Neutrophil (primary cell): ENCODE results near the gene HRH1.
"Not testable (repeated sequence)": the region's sequence is repeated elsewhere in the genome, so short reads cannot be mapped to it uniquely, and the experiment has no call there.

Experiments used
- H3K27ac ChIP-seq: fragments of 200-600 bp; sonication (generic); 2 replicates; pipeline ENCODE4 v1.5.1; 2016; ENCODE audit warnings: mild to moderate bottlenecking, moderate library complexity
- H3K27me3 ChIP-seq: fragments of 200-600 bp; sonication (generic); 2 replicates; pipeline ENCODE4 v1.6.0; 2016; ENCODE audit warnings: mild to moderate bottlenecking
- H3K36me3 ChIP-seq: fragments of 200-600 bp; sonication (generic); 2 replicates; pipeline ENCODE4 v1.5.1; 2017
- H3K4me1 ChIP-seq, 2 experiments: fragments of 200-600 bp in 1 of 2; sonication (generic) in 1 of 2; 1 replicate in 1 of 2; 2 replicates in 1 of 2; pipeline versions ENCODE4 v1.5.1 to v1.6.1; 2013 to 2016; ENCODE audit warnings: low read depth in 1 of 2, low read length in 1 of 2, mild to moderate bottlenecking in 1 of 2, moderate library complexity in 1 of 2; ENCODE audit not compliant: control insufficient read depth in 1 of 2, insufficient read depth in 1 of 2
- H3K4me3 ChIP-seq, 2 experiments: fragments of 200-600 bp in 1 of 2; sonication (generic) in 1 of 2; 1 replicate in 1 of 2; 2 replicates in 1 of 2; pipeline ENCODE4 v1.5.1; 2013 to 2016; ENCODE audit warnings: low read depth in 1 of 2, low read length in 1 of 2, mild to moderate bottlenecking in 1 of 2, moderate library complexity in 1 of 2
- H3K9me3 ChIP-seq: fragments of 200-600 bp; sonication (generic); 2 replicates; pipeline ENCODE4 v1.5.1; 2016
- CTCF ChIP-seq: fragments of 200-600 bp; sonication (generic); IDR thresholded peaks from 2 replicates; pipeline ENCODE4 v1.5.1; 2016; ENCODE audit warnings: antibody characterized with exemption

HRH1 gene

GRCh38 chr3:11161666-11162065 lies 7.4 kb downstream of the HRH1 start:
- Histone ChIP-seq H3K4me1 (peaks cover 6 to 8% of the 10 kb centered on the region in 2 experiments), H3K27me3 (peaks cover 63% of the 10 kb centered on the region), H3K36me3 (no peaks in the 10 kb centered on the region), H3K27ac (no peak overlapping the region), H3K9me3 (no peaks in the 10 kb centered on the region), H3K4me3 (no peak overlapping the region)
- no peak for TF ChIP-seq CTCF

DNA sequence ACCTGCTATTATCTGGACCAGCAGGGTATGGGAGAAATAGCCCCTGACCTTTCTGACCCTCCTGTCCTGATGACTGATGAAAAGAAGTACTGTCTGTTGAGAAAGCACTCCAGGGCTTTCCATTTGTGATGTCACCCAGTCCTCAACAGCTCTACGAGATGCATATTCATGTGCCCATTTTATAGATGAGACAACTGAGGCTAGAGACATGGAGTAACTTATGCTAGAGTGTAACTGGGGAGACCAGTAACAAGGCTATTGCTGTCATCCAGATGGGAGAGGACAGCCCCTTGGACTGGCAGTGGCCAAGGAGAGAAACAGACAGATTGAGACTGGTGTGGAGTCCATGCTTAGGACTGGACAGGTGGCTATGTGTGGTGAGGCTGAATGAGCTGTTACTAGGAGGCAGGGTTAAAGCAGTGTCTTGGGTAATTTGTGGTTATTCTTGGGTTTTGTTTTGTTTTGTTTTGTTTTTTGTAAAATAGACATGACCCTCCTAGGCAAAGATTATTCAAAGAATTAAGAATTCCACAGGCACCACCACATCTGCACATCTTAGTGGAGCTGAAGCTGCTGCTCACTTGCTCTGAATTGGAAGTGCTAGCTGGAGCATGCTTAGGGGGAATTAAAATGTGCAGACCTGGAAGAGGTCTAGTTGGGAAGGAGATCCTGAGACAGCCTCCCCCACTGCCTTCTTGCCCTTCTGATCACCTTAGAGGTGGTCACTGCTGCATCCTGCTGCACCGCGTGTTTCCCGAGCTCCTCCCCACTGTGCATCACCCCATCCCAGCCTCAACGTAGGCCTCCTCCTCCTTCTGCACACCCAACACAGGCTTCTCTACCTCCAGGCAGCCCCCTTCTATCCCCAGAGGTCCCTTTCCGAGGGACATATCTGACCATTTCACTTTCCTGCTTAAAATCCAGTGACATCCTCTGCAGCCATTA lies 8.4 kb downstream of the HRH1 start:
- H3K27ac ChIP-seq = no peak overlapping the region
- peaks cover 6 to 8% of the 10 kb centered on the region in 2 experiments for H3K4me1 ChIP-seq
- TF ChIP-seq CTCF = no peak
- peaks cover 52% of the 10 kb centered on the region for H3K27me3 ChIP-seq
- H3K9me3 ChIP-seq = no peaks in the 10 kb centered on the region
- no peaks in the 10 kb centered on the region for H3K36me3 ChIP-seq
- no peak overlapping the region for H3K4me3 ChIP-seq

GRCh38 chr3:11164607-11165006 lies 10.3 kb downstream of the HRH1 start:
- no peak for TF ChIP-seq CTCF
- Histone ChIP-seq H3K4me3 (no peak overlapping the region), H3K4me1 (peaks cover 4 to 6% of the 10 kb centered on the region in 2 experiments)

DNA sequence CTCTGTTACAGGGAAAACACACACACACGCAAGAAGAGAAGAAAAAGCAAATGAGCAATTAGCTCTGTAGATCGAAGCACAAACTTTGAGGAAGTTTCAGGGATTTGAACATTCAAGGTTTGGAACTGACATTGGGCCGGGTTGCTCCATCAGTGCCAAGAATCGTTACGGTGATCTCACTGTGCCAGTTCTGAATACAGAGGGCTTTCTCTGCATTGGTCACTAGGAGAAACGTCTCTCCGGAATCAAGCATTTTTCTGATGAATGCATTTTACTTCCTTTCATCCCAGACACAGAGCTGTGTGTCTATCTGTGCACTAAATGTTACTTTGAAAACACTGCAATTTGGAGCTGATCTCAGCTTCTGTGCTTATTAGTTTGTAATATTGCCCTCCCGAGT lies 11.2 kb downstream of the HRH1 start:
- Histone ChIP-seq H3K4me1 (no peaks in the 10 kb centered on the region), H3K4me3 (no peak overlapping the region)

More at GRCh38 chr3:11164607-11165006, 10.3 kb downstream of the HRH1 start:
- H3K9me3 ChIP-seq = no peaks in the 10 kb centered on the region
- peaks cover 33% of the 10 kb centered on the region for H3K27me3 ChIP-seq
- H3K36me3 ChIP-seq = no peaks in the 10 kb centered on the region
- no peak overlapping the region for H3K27ac ChIP-seq

DNA sequence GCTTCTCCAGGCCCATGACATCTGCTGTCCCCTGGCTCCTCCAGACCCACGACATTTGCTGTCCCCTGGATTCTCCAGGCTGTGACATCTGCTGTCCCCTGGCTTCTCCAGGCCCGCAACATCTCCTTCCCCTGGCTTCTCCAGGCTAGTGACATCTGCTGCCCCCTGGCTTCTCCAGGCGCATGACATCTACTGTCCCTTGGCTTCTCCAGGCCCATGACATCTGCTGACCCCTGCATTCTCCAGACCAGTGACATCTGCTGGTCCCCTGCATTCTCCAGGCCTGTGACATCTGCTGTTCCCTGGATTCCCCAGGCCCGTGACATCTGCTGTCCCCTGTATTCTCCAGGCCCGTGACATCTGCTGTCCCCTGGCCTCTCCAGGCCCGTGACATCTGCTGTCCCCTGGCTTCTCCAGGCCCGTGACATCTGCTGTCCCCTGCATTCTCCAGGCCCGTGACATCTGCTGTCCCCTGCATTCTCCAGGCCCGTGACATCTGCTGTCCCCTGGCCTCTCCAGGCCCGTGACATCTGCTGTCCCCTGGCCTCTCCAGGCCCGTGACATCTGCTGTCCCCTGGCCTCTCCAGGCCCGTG lies 12.6 kb downstream of the HRH1 start:
- H3K27me3 ChIP-seq = peaks cover 28% of the 10 kb centered on the region
- not testable (repeated sequence) for H3K4me3 ChIP-seq, H3K9me3 ChIP-seq, H3K4me1 ChIP-seq, H3K27ac ChIP-seq, H3K36me3 ChIP-seq

More for the DNA sequence above, 11.2 kb downstream of the HRH1 start:
- no peaks in the 10 kb centered on the region for H3K9me3 ChIP-seq
- H3K27ac ChIP-seq = no peak overlapping the region
- peaks cover 28% of the 10 kb centered on the region for H3K27me3 ChIP-seq
- no peak for TF ChIP-seq CTCF
- no peaks in the 10 kb centered on the region for H3K36me3 ChIP-seq

DNA sequence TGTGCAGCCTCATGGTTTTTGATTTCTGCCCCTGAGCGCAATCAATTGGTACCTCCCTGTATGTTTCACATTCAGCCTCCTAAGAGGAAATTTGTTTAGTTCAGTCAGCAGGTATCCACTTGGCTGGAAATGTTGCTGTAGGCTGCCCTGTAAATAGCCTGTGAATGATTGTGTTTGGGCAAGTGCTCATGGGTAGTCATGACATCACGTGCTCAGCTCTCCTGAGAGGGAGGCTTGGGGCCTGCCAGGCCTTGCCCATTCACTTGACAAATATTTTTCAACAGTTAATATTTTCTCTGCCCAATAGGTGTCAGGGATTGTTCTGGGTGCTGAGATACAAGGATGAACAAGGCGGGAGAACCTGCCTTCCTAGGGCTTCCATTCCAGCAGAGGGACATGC lies 13.3 kb downstream of the HRH1 start:
- H3K36me3 ChIP-seq = no peaks in the 10 kb centered on the region
- no peaks in the 10 kb centered on the region for H3K9me3 ChIP-seq
- H3K27me3 ChIP-seq = peaks cover 24% of the 10 kb centered on the region
- H3K27ac ChIP-seq = no peak overlapping the region
- no peaks in the 10 kb centered on the region for H3K4me1 ChIP-seq
- no peak for TF ChIP-seq CTCF
- H3K4me3 ChIP-seq = no peak overlapping the region
